ENCODE data around the gene UBA1.

UBA1 gene

DNA sequence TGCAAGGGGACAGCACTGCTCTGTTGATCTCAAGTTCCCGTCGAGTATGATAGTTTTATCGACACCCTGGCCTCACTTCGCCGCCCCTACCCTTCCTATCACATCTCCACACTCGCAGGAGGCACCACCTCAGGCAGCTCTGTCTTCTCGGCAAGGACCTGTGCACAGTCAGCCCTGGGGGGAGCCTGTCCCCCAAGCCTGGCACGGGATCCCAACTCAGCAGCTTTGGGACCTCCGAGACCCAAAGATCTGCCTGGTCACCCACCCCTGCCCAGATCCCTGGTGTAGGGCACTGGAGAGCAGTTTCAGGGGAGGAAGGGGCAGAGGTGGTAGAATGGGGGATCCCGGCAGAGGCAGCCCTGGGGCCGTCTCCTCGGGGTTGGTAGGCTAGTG is 18.0 kb upstream of the UBA1 start:
- H3K36me3 Mint-ChIP-seq (ENCODE audit: low read depth): peaks cover 26% of the 10 kb centered on the region
- H3K4me1 Mint-ChIP-seq (ENCODE audit: low read depth): peaks cover 1% of the 10 kb centered on the region
- no peak overlapping the region for H3K27ac Mint-ChIP-seq
- no peaks in the 10 kb centered on the region for H3K27me3 Mint-ChIP-seq (ENCODE audit: low read depth)
- H3K4me3 Mint-ChIP-seq: no peak overlapping the region
- H3K9me3 Mint-ChIP-seq: no peaks in the 10 kb centered on the region
- DNase-seq (ENCODE audit: low spot score): no peak

DNA sequence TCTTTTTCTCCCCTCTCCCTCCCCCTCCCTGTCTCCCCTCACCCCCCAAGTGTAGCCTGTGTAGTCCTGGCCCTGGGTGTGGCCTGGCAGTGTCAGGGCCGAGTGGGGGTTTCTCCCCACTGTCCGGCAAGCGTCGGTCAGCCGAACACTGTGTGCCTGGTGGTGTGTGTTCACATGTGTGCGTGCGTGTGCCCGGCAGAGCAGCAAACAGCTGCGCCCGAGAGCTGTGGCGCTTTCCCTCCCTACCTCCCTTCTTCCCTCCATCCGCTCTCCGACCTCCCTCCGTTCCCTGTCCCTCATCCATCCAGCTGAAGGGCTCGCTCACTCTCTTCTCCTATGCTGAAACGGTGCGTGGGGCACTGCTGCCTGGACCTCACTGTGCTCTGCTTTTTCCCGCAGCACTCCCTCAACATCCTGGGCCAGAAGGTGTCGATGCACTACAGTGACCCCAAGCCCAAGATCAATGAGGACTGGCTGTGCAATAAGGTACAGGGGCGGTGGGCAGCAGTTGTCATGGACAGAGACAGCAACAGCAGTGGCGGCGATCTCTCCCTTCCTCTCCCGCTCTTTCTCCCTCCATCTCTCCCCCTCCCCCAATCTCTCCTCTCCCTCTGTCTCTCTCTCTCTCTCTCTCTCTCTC is 17.4 kb upstream of the UBA1 start:
- no peaks in the 10 kb centered on the region for H3K9me3 Mint-ChIP-seq
- peaks cover 28% of the 10 kb centered on the region for H3K36me3 Mint-ChIP-seq (ENCODE audit: low read depth)
- H3K27ac Mint-ChIP-seq: no peak overlapping the region
- no peak overlapping the region for H3K4me3 Mint-ChIP-seq
- H3K27me3 Mint-ChIP-seq (ENCODE audit: low read depth): no peaks in the 10 kb centered on the region
- DNase-seq (ENCODE audit: low spot score): no peak
- H3K4me1 Mint-ChIP-seq (ENCODE audit: low read depth): peaks cover 1% of the 10 kb centered on the region

DNA sequence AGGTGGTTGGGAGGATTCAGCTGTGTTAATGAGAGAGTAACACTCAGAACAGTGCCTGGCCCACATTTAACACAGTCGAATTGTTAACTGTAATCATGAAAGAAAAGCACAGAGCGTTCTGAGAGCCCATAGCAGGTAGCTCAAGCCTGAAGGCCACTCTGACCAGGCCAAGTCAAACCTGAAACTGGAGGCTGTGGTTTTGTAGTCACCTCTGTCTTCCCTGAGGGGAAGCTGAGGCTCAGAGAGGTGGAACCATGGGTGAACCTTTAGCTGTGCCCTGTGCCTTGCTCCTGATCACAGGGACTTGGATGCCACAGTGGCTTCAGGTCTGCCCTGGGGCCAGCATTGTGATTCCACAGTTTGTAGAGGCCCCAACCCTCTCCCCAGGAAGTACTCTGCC is 16.6 kb upstream of the UBA1 start:
- no peaks in the 10 kb centered on the region for H3K9me3 Mint-ChIP-seq
- no peak overlapping the region for H3K4me3 Mint-ChIP-seq
- peaks cover 1% of the 10 kb centered on the region for H3K4me1 Mint-ChIP-seq (ENCODE audit: low read depth)
- no peaks in the 10 kb centered on the region for H3K27me3 Mint-ChIP-seq (ENCODE audit: low read depth)
- H3K27ac Mint-ChIP-seq: no peak overlapping the region
- no peak for DNase-seq (ENCODE audit: low spot score)
- H3K36me3 Mint-ChIP-seq (ENCODE audit: low read depth): peaks cover 24% of the 10 kb centered on the region

DNA sequence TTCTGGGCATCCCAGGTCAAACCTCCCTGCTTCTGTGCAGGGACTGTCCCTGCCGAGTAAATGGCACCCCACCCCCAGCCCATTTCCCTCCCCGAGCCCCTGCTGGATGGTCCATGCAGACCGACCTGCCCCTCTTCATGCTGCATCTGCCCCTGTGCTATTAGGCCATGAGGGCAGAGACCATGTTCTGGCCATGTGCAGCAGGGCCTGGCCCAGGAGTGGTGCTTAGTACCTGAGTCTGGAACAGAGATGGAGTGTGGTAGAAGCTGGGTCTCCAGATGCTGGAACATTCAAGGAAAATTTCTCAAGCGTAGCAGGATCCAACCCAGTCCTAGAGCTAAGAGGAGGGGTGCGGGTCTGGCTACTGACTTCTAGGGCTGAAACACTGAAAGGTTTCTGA is 15.3 kb upstream of the UBA1 start:
- peaks cover 26% of the 10 kb centered on the region for H3K36me3 Mint-ChIP-seq (ENCODE audit: low read depth)
- H3K9me3 Mint-ChIP-seq: no peaks in the 10 kb centered on the region
- no peaks in the 10 kb centered on the region for H3K27me3 Mint-ChIP-seq (ENCODE audit: low read depth)
- H3K4me1 Mint-ChIP-seq (ENCODE audit: low read depth): peaks cover 1% of the 10 kb centered on the region
- no peak overlapping the region for H3K27ac Mint-ChIP-seq
- DNase-seq (ENCODE audit: low spot score): no peak
- H3K4me3 Mint-ChIP-seq: no peak overlapping the region

DNA sequence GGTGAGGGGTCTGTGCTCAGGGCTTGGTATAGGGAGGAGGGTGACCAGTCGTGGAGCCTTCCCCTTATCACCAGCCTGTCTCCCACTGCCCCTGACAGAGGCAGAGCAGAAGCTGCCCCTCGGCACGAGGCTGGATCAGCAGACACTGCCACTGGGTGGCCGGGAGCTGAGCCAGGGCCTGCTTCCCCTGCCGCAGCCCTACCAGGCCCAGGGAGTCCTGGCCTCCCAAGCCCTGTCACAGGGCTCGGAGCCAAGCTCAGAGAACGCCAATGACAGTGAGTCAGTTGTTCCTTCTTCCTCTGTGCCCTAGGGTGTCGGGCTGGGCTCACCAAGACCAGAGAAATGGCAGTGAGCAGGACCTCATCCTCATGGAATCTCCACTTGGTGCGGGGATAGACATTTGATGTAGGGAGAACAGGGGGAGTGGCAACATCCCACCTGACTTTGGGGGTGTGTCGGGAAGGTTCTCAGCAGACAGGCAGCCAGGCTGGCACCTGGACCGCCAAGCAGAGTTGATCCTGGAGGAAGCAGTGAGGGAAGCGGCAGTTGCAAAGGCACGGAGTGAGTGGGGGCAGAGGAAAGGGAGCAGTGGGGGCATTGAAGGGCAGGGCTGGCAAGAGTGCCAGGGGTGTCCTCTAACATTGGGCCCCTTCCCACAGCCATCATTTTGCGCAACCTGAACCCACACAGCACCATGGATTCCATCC is 14.3 kb upstream of the UBA1 start:
- Mint-ChIP-seq H3K4me3 (no peak overlapping the region), H3K27ac (no peak overlapping the region), H3K9me3 (no peaks in the 10 kb centered on the region), H3K27me3 (ENCODE audit: low read depth) (no peaks in the 10 kb centered on the region), H3K4me1 (ENCODE audit: low read depth) (peaks cover 1% of the 10 kb centered on the region), H3K36me3 (ENCODE audit: low read depth) (peaks cover 26% of the 10 kb centered on the region)
- no peak for DNase-seq (ENCODE audit: low spot score)

DNA sequence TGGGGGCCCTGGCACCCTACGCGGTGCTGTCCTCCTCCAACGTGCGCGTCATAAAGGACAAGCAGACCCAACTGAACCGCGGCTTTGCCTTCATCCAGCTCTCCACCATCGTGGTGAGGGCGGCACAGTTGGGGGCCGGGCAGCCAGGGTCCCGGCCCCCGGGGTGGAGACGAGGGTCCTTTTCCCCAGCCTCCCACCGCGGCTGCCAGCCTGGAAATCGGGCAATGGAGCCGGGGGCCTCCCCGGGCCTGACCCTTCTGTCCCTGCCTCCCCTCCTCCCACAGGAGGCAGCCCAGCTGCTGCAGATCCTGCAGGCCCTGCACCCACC is 13.7 kb upstream of the UBA1 start:
- no peak for DNase-seq (ENCODE audit: low spot score)
- H3K4me3 Mint-ChIP-seq: no peak overlapping the region
- no peaks in the 10 kb centered on the region for H3K27me3 Mint-ChIP-seq (ENCODE audit: low read depth)
- H3K27ac Mint-ChIP-seq: no peak overlapping the region
- peaks cover 1% of the 10 kb centered on the region for H3K4me1 Mint-ChIP-seq (ENCODE audit: low read depth)
- peaks cover 29% of the 10 kb centered on the region for H3K36me3 Mint-ChIP-seq (ENCODE audit: low read depth)
- no peaks in the 10 kb centered on the region for H3K9me3 Mint-ChIP-seq

DNA sequence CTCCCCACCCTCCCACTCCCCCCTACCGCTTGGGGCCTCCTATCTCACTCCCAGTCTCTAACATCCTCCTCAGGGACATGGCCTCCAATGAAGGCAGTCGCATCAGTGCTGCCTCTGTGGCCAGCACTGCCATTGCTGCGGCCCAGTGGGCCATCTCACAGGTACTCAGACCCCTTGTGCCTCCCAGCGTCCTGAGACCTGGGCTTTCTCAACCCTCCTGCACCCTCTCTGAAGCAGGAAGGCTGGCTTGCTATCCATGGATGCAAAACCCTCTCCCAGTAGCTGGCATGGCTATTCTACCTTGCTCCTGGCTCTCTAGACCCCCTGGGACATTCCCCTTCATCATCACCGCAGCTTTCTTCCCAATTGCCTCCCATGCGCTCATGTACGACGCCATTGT is 13.3 kb upstream of the UBA1 start:
- no peak overlapping the region for H3K27ac Mint-ChIP-seq

DNA sequence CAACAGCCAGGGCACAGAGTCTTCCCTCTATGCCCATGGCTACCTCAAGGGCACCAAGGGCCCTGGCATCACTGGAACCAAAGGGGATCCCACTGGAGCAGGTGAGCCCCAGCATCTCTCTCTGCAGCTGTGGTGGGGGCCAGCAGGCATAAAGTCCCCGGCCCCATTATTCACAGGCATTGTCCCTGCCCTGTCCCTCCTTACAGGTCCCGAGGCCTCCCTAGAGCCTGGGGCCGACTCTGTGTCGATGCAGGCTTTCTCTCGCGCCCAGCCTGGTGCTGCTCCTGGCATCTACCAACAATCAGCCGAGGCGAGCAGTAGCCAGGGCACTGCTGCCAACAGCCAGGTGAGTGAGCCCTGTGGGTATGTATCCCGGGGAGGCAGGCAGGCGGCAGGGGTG is 12.3 kb upstream of the UBA1 start:
- Mint-ChIP-seq H3K36me3 (ENCODE audit: low read depth) (peaks cover 32% of the 10 kb centered on the region), H3K27me3 (ENCODE audit: low read depth) (no peaks in the 10 kb centered on the region), H3K4me1 (ENCODE audit: low read depth) (peaks cover under 1% of the 10 kb centered on the region), H3K27ac (no peak overlapping the region), H3K4me3 (no peak overlapping the region), H3K9me3 (no peaks in the 10 kb centered on the region)
- DNase-seq (ENCODE audit: low spot score): no peak

More for the DNA sequence above, 13.3 kb upstream of the UBA1 start:
- DNase-seq (ENCODE audit: low spot score): no peak
- Mint-ChIP-seq H3K4me3 (no peak overlapping the region), H3K4me1 (ENCODE audit: low read depth) (peaks cover 1% of the 10 kb centered on the region), H3K36me3 (ENCODE audit: low read depth) (peaks cover 29% of the 10 kb centered on the region), H3K9me3 (no peaks in the 10 kb centered on the region), H3K27me3 (ENCODE audit: low read depth) (no peaks in the 10 kb centered on the region)

DNA sequence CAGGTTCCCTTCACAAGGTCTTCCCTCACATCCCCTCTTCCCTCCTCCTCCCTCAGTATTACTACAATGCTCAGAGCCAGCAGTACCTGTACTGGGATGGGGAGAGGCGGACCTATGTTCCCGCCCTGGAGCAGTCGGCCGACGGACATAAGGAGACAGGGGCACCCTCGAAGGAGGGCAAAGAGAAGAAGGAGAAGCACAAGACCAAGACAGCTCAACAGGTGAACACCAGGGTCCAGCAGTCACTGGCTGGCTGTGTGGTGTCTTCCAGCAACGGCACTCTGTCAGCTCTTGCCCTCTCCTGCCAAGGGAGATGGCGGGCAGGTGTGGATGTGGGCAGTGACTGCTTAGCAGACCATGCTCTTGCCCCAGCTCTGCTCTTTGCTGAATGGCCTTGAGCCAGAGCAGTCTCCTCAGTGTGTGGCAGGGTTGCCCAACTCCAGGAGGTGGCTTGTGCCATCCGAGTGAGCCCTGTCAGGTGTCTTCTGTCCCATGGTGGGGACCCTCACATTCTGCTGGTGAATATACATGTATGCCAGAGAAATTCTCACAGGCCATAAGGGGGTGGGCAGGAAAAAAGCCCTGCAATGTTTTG is 11.4 kb upstream of the UBA1 start:
- Mint-ChIP-seq H3K36me3 (ENCODE audit: low read depth) (peaks cover 31% of the 10 kb centered on the region), H3K4me3 (no peak overlapping the region), H3K9me3 (no peaks in the 10 kb centered on the region), H3K27me3 (ENCODE audit: low read depth) (no peaks in the 10 kb centered on the region), H3K27ac (no peak overlapping the region), H3K4me1 (ENCODE audit: low read depth) (no peaks in the 10 kb centered on the region)
- DNase-seq (ENCODE audit: low spot score): no peak

DNA sequence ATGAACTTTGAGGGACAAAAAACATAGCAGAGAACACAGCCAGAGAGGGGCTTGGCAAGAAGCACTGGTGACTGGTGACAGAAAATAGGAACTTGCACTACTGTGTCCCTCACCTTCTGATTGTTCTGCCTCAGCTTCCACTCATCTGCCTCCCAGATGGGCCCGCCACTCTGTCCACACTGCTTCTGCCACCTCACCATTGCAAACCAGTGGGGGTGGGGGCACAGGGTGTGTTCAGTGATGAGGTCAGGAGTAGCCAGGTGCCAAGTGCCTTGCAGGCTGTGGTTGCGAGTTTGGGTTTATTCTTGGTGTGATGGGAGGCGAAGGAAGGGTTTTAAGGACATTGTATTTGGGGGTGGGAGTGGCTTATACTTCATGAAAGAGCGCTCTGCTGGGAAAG is 9.1 kb upstream of the UBA1 start:
- Mint-ChIP-seq H3K4me1 (ENCODE audit: low read depth) (no peaks in the 10 kb centered on the region), H3K27me3 (ENCODE audit: low read depth) (no peaks in the 10 kb centered on the region), H3K36me3 (ENCODE audit: low read depth) (peaks cover 26% of the 10 kb centered on the region), H3K9me3 (no peaks in the 10 kb centered on the region), H3K4me3 (no peak overlapping the region), H3K27ac (no peak overlapping the region)
- DNase-seq (ENCODE audit: low spot score): no peak

DNA sequence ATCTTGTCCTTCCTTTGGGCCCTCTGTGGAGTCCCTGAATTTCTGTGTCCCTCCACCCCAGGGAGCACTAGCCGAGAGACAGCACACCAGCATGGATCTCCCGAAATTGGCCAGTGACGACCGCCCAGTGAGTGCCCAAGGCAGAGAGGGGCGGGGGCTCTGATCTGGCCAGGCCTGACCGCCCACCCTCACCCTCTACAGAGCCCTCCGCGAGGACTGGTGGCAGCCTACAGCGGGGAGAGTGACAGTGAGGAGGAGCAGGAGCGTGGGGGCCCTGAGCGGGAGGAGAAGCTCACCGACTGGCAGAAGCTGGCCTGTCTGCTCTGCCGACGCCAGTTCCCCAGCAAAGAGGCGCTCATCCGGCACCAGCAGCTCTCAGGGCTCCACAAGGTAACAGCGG is 8.4 kb upstream of the UBA1 start:
- DNase-seq (ENCODE audit: low spot score): no peak
- Mint-ChIP-seq H3K9me3 (no peaks in the 10 kb centered on the region), H3K4me3 (no peak overlapping the region), H3K4me1 (ENCODE audit: low read depth) (peaks cover under 1% of the 10 kb centered on the region), H3K27ac (no peak overlapping the region), H3K27me3 (ENCODE audit: low read depth) (no peaks in the 10 kb centered on the region), H3K36me3 (ENCODE audit: low read depth) (peaks cover 25% of the 10 kb centered on the region)

DNA sequence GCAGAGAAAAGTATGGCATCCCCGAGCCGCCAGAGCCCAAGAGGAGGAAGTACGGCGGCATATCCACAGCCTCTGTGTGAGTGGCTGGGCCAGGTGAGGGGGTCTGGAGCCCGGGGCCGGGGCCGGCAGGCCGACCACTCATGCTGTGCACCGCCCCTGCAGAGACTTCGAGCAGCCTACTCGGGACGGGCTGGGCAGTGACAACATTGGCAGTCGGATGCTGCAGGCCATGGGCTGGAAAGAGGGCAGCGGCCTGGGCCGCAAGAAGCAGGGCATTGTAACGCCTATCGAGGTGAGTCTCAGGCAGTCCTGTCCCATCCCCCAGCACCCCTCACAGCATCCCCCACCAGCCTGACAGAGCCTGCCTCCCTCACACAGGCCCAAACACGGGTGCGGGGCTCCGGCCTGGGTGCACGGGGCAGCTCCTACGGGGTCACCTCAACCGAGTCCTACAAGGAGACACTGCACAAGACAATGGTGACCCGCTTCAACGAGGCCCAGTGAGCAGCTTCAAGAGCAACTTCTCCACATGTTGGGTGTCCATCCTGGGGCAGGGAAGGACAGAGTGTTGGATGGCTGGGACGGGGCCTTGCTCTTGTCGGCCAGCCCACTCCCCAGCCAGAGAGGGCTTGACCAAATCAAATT is 7.4 kb upstream of the UBA1 start:
- peaks cover 3% of the 10 kb centered on the region for H3K4me1 Mint-ChIP-seq (ENCODE audit: low read depth)
- no peaks in the 10 kb centered on the region for H3K9me3 Mint-ChIP-seq
- H3K27ac Mint-ChIP-seq: no peak overlapping the region
- H3K27me3 Mint-ChIP-seq (ENCODE audit: low read depth): no peaks in the 10 kb centered on the region
- H3K4me3 Mint-ChIP-seq: no peak overlapping the region
- H3K36me3 Mint-ChIP-seq (ENCODE audit: low read depth): peaks cover 20% of the 10 kb centered on the region
- no peak for DNase-seq (ENCODE audit: low spot score)

DNA sequence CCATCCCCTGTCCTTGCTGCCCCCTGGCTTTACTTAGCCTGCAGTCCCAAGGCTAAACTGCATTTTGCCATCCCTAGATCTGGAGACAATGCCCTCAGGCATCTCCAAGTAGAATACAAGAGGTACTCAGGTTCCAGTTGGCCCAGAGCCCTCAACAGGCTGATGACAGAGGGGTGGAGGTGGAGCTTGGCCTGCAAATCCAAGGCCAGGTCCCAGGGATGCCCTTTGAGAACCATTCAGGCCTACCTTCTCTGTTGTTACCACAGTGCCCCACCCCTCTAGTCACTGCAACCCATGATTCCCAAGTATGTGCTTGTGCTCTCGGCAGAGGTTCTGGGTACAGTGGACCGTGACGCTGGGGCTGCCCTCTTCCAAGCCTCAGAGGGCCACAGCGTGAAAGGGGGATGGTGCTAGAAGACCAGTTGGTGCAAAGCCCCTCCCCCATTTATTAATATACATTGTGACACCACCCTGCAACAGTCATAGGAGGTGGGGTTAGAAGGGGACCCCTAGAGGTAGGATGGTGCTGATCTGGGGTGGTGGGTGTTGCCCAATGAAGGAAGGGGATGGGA is 6.4 kb upstream of the UBA1 start:
- H3K27me3 Mint-ChIP-seq (ENCODE audit: low read depth): no peaks in the 10 kb centered on the region
- no peak for DNase-seq (ENCODE audit: low spot score)
- no peak overlapping the region for H3K4me3 Mint-ChIP-seq
- peaks cover 3% of the 10 kb centered on the region for H3K4me1 Mint-ChIP-seq (ENCODE audit: low read depth)
- no peaks in the 10 kb centered on the region for H3K9me3 Mint-ChIP-seq
- H3K36me3 Mint-ChIP-seq (ENCODE audit: low read depth): peaks cover 20% of the 10 kb centered on the region
- H3K27ac Mint-ChIP-seq: no peak overlapping the region

DNA sequence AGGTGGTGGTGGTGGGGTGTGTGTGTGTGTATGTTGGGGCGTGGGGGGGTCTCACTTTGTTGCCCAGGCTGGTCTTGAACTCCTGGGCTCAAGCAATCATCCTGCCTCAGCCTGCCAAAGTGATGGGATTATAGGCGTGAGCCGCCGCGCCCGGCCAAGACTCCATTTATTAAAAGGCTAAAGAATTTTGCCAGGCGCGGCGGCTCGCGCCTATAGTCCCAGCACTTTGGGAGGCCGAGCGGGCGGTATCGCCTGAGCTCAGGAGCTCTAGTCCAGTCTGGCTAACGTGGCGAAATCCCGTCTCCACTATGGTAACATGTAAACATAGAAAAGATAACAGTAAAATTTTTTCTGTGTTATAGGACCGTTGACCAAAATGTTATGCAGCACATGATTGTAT is 3.7 kb upstream of the UBA1 start:
- Mint-ChIP-seq H3K4me3 (no peak overlapping the region), H3K36me3 (ENCODE audit: low read depth) (peaks cover 19% of the 10 kb centered on the region), H3K9me3 (no peaks in the 10 kb centered on the region), H3K27me3 (ENCODE audit: low read depth) (no peaks in the 10 kb centered on the region), H3K27ac (no peak overlapping the region), H3K4me1 (ENCODE audit: low read depth) (peaks cover 18% of the 10 kb centered on the region)
- DNase-seq (ENCODE audit: low spot score): no peak

Measured in T-helper 2 cell treated with Interferon-gamma antibody and Interleukin-4, amounts not matched to agents 5 μg/mL and 100 μg/mL, for 36 hours (primary cell).